Endothelial cell of umbilical vein (primary cell): ENCODE data around the gene ENPP5.

Source experiments
- EZH2 ChIP-seq: IDR thresholded peaks from 2 replicates; pipeline ENCODE4 v1.6.1; 2012; ENCODE audit warnings: borderline replicate concordance, low read depth, mild to moderate bottlenecking, moderate library complexity, low read length, inconsistent platforms; ENCODE audit not compliant: severe bottlenecking
- POLR2A ChIP-seq: IDR thresholded peaks from 2 replicates; pipeline ENCODE4 v1.6.1; 2012; ENCODE audit warnings: low read depth, mild to moderate bottlenecking, control low read depth, low read length
- POLR2AphosphoS5 ChIP-seq: IDR thresholded peaks from 2 replicates; pipeline ENCODE4 v1.6.1; 2012; ENCODE audit warnings: low read depth, mild to moderate bottlenecking, control low read depth, low read length, moderate library complexity; ENCODE audit not compliant: insufficient read depth
- TF ChIP-seq, protein P1 (sequence below), 2 donors: IDR thresholded peaks; 1 replicate in 1 of 2; 2 replicates in 1 of 2; pipeline ENCODE4 v1.5.1; 2011; ENCODE audit warnings: low read length in 2 of 2, mild to moderate bottlenecking in 2 of 2, moderate library complexity in 2 of 2, control low read depth in 1 of 2, inconsistent platforms in 1 of 2, low read depth in 1 of 2; ENCODE audit not compliant: insufficient read depth in 1 of 2; ENCODE audit errors: extremely low read depth in 1 of 2

DNA sequence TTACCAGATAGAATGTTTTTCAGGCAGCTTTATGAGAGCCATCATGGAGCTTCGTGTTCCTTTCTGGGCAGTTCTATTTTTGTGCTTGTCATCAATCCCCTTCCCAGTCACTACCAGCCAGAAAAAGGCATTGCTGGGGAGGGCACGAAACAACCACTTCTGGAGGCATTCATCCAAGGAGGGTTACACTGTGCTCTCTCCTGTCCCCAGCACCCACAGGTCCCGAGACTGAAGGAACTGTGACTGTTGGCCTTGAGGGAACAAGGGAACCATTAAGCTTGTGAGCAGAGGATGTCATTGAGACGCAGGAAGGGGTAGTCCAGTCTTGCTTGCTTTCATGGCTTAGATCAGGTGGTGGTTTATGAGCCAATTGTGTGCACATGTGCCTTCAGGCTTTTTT lies 20.1 kb upstream of the ENPP5 start:
- TF ChIP-seq POLR2AphosphoS5 (no peak), POLR2A (no peak), EZH2 (no peak)
- TF ChIP-seq, protein P1, sequence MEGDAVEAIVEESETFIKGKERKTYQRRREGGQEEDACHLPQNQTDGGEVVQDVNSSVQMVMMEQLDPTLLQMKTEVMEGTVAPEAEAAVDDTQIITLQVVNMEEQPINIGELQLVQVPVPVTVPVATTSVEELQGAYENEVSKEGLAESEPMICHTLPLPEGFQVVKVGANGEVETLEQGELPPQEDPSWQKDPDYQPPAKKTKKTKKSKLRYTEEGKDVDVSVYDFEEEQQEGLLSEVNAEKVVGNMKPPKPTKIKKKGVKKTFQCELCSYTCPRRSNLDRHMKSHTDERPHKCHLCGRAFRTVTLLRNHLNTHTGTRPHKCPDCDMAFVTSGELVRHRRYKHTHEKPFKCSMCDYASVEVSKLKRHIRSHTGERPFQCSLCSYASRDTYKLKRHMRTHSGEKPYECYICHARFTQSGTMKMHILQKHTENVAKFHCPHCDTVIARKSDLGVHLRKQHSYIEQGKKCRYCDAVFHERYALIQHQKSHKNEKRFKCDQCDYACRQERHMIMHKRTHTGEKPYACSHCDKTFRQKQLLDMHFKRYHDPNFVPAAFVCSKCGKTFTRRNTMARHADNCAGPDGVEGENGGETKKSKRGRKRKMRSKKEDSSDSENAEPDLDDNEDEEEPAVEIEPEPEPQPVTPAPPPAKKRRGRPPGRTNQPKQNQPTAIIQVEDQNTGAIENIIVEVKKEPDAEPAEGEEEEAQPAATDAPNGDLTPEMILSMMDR (IDR thresholded peaks at IDR 0.05; ENCODE audit: extremely low read depth in 1 of 2, insufficient read depth in 1 of 2, low read depth in 1 of 2, low read length in 2 of 2) = no peak
